Measurements from ENCODE around the gene DIP2C.

DNA sequence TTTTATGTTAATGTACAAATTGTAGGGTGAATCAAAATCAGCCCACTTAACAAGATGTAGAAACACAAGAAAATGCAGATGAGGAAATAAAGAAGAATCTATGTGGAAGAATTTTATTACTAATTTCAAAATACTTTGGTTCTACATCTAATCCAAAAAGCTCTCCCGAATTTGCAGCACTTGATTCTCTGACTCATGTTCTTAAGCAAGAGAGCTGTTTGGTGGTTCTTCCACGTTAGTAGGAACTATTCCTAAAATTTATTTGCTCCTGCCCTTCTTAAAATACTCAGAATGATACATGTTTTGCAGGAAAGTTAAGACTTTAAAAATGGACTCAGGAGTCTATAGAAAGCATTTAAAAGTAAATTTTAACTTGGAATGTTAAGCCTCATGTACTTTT lies 462.5 kb downstream of the DIP2C start:
- TF ChIP-seq, protein P1, sequence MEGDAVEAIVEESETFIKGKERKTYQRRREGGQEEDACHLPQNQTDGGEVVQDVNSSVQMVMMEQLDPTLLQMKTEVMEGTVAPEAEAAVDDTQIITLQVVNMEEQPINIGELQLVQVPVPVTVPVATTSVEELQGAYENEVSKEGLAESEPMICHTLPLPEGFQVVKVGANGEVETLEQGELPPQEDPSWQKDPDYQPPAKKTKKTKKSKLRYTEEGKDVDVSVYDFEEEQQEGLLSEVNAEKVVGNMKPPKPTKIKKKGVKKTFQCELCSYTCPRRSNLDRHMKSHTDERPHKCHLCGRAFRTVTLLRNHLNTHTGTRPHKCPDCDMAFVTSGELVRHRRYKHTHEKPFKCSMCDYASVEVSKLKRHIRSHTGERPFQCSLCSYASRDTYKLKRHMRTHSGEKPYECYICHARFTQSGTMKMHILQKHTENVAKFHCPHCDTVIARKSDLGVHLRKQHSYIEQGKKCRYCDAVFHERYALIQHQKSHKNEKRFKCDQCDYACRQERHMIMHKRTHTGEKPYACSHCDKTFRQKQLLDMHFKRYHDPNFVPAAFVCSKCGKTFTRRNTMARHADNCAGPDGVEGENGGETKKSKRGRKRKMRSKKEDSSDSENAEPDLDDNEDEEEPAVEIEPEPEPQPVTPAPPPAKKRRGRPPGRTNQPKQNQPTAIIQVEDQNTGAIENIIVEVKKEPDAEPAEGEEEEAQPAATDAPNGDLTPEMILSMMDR (IDR thresholded peaks at IDR 0.05) = no peak
- TF ChIP-seq POLR2A (IDR thresholded peaks at IDR 0.05) (no peak), POLR2AphosphoS5 (IDR thresholded peaks at IDR 0.05) (no peak)
